Measurements from ENCODE around the gene NFIA.

DNA sequence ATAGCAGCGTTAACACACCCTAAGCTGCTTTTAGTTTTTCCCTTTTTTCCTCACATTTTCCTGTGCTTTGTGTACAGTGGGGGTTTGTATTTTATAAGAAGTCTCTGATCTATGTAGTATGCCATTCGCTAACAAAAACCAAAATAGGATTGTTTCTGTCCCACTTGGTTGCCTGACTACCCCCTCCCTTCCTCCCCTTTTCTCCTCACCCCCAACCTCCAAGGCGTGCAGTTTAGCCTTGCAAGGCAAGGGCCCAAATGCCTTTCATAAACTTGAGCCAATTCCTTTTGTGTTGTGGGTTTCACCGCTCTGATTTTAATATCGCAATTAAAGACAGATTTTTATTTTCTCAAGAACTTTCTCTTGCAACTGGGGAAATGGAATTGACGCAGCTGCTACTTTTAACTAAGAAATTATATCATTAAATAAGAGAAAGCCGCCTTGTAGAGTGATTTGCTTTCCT, 365.6 kb downstream of the NFIA start:
- TF ChIP-seq CTCF (IDR thresholded peaks at IDR 0.05): no peak
- TF ChIP-seq POLR2A (IDR thresholded peaks at IDR 0.05): no peak

Data from esophagus squamous epithelium (tissue), 4 donors.